ENCODE results near the gene CCDC74B.
"Not testable (repeated sequence)": the region's sequence is repeated elsewhere in the genome, so short reads cannot be mapped to it uniquely, and the experiment has no call there.

CCDC74B gene

DNA sequence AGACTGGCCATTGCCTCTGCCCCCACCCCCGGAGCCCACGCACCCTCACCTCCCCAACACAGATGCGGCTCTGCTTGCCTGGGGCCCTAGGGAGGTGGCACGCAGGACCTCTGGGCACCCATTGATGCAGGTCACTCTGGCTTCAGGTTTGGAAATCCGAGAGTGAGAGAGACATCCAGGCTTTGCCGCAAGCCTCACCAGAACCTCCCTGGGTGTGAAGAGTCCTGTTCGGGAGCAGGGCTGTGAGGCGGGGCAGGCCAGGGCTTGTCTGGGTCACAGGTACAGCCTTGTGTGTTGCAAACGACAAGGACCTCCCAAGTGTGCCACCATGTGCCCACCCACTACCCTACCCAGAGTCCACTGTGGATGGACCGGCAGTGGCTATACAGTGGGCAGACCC, 8.4 kb downstream of the CCDC74B start:
- in situ Hi-C loops (cut with HindIII; ENCODE audit: low pct_ligation_motif_present, low pct_unique_long_range_greater_than_20kb, low sequenced_read_pairs); DNase-seq: not testable (repeated sequence)

DNA sequence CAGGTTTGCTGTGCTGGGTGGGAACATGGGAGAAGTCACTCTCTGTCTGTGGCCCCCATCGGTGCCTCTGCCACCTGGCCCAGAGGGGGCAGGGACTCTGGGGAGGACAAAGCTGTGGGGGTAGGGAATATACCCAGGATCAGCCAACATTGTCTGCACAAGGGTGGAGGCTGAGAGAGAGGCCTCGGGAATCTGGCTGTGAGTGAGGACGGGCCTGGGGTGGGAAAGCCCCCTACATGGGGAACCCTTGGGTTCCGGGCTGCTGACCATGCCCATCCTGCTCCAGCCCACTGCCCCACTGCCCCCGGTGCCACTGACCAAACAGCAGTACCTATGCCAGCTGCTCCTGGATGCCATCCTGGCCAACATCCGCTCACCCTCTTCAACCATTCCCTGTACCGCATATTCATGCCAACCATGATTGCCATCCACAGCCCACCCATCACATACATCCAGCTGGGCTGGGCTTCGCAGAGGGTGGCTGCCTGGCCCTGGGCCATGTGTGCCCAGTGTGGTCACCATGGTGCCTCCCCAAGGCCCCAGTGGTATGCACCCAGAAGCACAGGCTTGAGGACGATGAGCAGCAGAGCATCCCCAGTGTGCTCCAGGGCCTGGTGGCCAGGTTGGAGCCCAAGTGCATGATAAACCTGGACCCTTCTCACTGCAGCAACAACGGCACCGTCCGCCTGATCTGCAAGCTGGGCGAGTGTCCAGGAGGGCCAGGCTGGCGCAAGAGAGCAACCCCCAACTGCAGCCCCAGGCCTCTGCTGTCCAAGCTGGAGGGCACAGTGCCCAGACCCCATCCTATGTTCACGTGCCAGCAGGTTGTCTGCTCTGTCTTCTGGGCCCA, 9.0 kb downstream of the CCDC74B start:
- in situ Hi-C loops (cut with HindIII; ENCODE audit: low pct_ligation_motif_present, low pct_unique_long_range_greater_than_20kb, low sequenced_read_pairs): no loop called here
- no peak for DNase-seq

DNA sequence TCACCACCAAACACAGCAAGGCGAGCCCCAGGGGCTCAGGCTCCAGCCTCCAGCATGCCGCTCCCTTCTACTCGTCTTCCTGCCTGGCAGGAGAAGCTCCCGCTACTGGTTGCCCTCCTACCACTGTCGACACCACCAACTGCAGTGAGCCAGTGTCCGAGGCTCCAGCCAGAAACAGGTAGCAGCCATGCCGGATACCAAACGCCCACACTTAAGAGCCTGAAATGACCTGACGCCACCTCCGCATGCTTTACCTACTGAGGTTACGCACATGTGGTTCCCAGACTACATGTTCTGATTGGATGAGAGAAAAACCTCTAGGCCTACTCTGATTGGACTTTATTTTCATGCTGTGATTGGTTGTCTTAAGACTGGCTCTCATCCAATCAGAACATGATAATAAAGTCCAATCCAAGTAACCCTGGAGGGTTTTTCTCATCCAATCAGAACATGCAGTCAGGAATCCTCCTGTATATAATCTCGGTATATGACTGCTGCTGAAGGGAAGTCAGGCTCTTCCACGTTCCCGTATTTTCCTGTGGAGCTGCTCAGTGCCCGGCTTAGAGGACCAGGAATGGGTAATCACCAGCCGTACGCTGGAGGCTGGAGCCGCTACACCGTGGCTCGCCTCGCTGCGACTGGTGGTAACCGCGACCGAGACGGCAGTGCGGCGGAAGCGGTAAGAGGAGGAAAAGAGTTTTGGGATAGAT, 15.6 kb downstream of the CCDC74B start, which contains the start of gene POTEF:
TSS of gene POTEF (minus strand) at position 103 of the 710 bp plus-strand sequence. CDS start 8,707 bp downstream, outside the sequence.
- DNase-seq; in situ Hi-C loops (cut with HindIII; ENCODE audit: low pct_ligation_motif_present, low pct_unique_long_range_greater_than_20kb, low sequenced_read_pairs): not testable (repeated sequence)

DNA sequence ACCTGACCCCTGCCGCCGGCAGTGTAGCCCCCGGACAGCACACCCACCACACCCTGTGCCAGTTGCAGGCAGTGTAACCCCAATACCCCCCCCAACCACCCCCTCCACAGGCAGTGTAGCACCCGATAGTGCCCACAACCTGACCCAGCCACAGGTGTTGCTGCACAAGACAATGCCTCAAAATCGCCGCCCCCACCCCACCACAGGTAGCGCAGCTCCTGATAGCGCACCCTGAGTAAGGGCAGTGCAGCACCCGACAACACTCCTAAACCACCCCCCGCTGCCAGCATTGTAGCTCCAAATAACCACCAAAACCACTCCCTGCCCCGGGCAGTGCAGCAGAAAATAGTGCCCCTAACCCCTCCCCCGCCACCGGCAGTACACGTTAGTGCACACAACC, 16.4 kb downstream of the CCDC74B start:
- in situ Hi-C loops (cut with HindIII; ENCODE audit: low pct_ligation_motif_present, low pct_unique_long_range_greater_than_20kb, low sequenced_read_pairs); DNase-seq: not testable (repeated sequence)

DNA sequence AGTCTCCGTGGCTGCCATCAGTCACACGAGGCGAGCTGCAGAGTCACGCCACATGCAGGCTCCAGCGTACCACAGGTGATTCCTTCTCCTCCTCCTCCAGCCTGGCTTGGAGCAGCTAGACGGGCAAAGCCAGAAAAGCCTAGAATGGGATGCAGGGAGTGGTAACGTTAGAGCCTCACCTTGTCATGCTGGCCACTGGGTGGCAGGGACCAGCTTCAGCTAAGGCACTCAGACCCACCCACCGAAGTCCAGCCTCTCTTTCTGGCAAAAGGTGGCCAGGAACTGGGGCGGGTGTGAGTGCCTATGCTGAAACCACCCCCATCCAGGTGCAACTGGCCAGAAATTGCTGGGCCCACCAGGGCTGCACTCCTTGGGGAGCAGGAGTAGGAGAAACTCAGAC, 17.2 kb downstream of the CCDC74B start:
- in situ Hi-C loops (cut with HindIII; ENCODE audit: low pct_ligation_motif_present, low pct_unique_long_range_greater_than_20kb, low sequenced_read_pairs); DNase-seq: not testable (repeated sequence)

DNA sequence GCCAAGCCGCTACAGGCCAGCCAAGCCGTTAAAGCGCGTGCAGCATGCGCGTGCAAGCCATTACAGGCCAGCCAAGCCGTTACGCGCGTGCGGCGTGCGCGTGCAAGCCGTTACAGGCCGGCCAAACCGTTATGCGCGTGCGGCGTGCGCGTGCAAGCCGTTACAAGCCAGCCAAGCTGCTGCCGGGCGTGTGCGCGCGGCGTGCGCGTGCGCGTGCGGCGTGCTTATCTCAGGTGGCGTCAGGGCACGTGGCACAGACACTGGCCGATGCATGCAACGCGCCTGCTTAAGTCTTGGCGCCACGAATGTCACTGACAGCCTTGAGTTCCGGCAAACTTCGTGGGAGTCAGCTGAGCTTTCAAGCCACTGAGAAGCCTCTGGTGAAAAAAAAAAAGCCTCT, 24.0 kb downstream of the CCDC74B start:
- DNase-seq; in situ Hi-C loops (cut with HindIII; ENCODE audit: low pct_ligation_motif_present, low pct_unique_long_range_greater_than_20kb, low sequenced_read_pairs): not testable (repeated sequence)

DNA sequence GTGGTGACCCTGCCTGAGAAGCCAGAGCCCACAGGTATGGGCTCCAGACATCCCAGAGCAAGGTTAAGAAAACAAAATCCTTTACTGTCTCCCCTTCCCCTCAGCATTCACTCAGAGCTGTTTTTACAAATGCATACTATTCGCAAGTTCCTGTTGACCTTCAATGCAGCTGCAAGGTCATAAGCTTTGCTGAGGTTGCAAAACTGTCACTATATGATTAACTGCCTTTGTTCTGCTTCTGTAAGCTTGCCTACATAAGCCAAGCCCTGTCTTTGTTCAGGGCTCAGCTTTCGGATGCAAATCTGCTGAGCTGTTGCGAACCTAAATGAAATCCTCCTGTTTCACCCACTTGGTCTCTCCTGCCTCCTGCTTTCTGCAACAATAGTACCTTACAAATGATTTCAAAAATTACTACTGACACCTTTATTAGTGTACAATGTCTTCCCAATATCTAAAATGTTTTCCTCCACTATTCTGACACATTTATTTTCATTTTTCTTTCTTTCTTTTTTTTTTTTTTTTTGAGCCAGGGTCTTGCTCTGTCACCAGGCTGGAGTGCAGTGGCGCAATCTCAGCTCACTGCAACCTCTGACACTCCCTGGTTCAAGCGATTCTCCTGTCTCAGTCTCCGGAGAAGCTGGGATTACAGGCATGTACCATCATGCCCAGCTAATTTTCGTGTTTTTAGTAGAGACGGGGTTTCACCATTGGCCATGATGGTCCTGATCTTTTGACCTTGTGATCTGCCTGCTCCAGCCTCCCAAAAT, 42.1 kb downstream of the CCDC74B start:
- DNase-seq; in situ Hi-C loops (cut with HindIII; ENCODE audit: low pct_ligation_motif_present, low pct_unique_long_range_greater_than_20kb, low sequenced_read_pairs): not testable (repeated sequence)
